BE2C (cell line): ENCODE data around the gene PRKAR1B.

ENCODE experiments used
- DNase-seq: peaks from one replicate; pipeline ENCODE4 v3.0.0-alpha.2; 2020
- H3K27me3 ChIP-seq: fragments of 250-450 bp; sonication (Bioruptor Pico); 2 replicates; pipeline ENCODE4 v1.5.1; 2020; ENCODE audit warnings: mild to moderate bottlenecking
- H3K36me3 ChIP-seq: fragments of 250-450 bp; sonication (Bioruptor Pico); 2 replicates; pipeline ENCODE4 v1.5.1; 2020; ENCODE audit warnings: mild to moderate bottlenecking
- H3K4me1 ChIP-seq: fragments of 250-450 bp; sonication (Bioruptor Pico); 2 replicates; pipeline ENCODE4 v1.5.1; 2020
- H3K4me3 ChIP-seq: 2 replicates; pipeline ENCODE4 v1.5.1; 2011; ENCODE audit warnings: low read depth, low read length
- H3K9me3 ChIP-seq: fragments of 250-450 bp; sonication (Bioruptor Pico); 2 replicates; pipeline ENCODE4 v1.5.1; 2020
- TF ChIP-seq, protein P1 (sequence below): IDR thresholded peaks from 2 replicates; pipeline ENCODE4 v1.5.1; 2012; ENCODE audit warnings: mild to moderate bottlenecking, low read depth, low read length

PRKAR1B gene

DNA sequence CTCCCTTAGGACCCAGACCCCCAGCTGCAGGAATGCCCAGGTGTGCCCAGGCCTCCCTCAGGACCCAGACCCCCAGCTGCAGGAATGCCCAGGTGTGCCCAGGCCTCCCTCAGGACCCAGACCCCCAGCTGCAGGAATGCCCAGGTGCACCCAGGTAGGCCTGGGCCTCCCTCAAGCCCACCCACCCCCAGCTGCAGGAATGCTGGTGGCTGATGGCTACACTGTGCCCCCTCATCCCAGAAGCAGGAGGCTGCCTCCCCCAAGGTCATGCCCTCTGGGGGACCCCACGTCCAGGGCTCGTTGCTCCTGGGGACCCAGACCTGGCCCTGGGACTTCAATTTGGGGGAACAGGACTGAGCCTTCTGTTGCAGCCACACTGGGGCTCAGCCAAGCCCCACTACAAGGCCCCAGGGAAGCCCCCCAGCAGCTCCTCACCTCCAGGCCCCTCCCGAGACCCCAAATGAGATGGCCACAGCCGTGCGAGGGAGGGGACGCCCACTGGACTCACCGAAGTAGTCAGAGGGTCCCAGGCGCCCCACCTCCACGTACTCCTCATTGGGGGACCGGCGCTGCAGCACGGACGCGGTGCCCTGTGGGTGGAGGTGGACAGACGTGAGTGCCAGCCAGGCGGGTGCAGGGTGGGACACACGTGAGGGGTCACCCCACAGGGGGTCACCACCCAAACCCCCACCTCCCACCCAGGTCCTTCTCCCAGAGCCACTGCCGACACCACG lies 176.0 kb downstream of the PRKAR1B start:
- no peak overlapping the region for H3K4me3 ChIP-seq
- no peaks in the 10 kb centered on the region; the same call in none of the 2 replicates for H3K9me3 ChIP-seq
- no peaks in the 10 kb centered on the region for H3K27me3 ChIP-seq
- no peaks in the 10 kb centered on the region for H3K4me1 ChIP-seq
- H3K36me3 ChIP-seq: no peaks in the 10 kb centered on the region
- no peak for DNase-seq
- TF ChIP-seq, protein P1, sequence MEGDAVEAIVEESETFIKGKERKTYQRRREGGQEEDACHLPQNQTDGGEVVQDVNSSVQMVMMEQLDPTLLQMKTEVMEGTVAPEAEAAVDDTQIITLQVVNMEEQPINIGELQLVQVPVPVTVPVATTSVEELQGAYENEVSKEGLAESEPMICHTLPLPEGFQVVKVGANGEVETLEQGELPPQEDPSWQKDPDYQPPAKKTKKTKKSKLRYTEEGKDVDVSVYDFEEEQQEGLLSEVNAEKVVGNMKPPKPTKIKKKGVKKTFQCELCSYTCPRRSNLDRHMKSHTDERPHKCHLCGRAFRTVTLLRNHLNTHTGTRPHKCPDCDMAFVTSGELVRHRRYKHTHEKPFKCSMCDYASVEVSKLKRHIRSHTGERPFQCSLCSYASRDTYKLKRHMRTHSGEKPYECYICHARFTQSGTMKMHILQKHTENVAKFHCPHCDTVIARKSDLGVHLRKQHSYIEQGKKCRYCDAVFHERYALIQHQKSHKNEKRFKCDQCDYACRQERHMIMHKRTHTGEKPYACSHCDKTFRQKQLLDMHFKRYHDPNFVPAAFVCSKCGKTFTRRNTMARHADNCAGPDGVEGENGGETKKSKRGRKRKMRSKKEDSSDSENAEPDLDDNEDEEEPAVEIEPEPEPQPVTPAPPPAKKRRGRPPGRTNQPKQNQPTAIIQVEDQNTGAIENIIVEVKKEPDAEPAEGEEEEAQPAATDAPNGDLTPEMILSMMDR: no peak

- no peak overlapping the region for H3K4me3 ChIP-seq
- TF ChIP-seq, protein P1: no peak
- H3K9me3 ChIP-seq: peaks cover 2% of the 10 kb centered on the region
Measured at GRCh38 chr7:549891-550625, 177.0 kb downstream of the PRKAR1B start.

DNA sequence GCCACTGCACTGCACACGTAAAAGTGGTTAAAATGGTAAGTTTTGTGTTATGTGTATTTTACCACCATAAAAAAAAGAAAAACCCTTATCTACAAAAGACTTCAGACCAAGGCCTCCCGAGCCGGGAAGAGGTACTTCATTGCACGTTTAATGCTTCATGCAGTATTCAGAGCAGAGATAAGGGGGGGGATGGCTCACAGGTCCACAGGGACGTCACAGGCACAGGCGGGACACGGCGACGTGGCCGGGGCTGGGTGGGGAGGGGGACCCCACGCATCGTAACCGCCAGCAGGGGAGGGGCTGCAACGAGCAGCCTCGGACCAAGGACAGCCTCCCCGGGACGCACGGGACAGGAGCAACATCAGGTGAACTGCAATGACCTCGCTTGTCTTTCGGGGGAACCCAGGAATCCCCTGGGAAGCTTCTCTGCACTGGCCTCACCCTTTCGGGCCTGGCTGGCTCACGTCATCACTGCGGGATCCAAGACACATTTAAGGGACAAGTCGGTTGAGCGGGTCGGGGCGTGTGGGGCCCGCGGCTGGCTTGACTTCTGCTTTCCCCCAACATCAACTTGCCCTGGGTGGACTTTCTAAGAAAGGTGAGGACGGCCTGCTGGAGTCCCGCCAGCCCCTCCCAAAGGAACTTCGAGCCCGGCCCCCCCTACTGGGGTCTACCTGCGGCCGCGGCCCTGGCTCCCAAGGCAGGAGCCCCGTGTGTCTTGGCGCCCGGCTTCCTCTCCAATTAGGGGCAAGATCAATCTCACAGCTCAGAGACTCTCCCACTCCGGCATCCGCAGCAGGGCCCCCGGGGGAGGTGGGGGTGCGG lies 177.8 kb downstream of the PRKAR1B start:
- no peak for DNase-seq
- H3K4me1 ChIP-seq: no peaks in the 10 kb centered on the region
- peaks cover 2% of the 10 kb centered on the region for H3K9me3 ChIP-seq
- no peaks in the 10 kb centered on the region for H3K36me3 ChIP-seq
- TF ChIP-seq, protein P1: no peak
- no peak overlapping the region for H3K4me3 ChIP-seq
- H3K27me3 ChIP-seq: no peaks in the 10 kb centered on the region

More at GRCh38 chr7:549891-550625, 177.0 kb downstream of the PRKAR1B start:
- Histone ChIP-seq H3K36me3 (no peaks in the 10 kb centered on the region), H3K27me3 (no peaks in the 10 kb centered on the region), H3K4me1 (no peaks in the 10 kb centered on the region)
- no peak for DNase-seq

- Histone ChIP-seq H3K9me3 (peaks cover 2% of the 10 kb centered on the region), H3K36me3 (no peaks in the 10 kb centered on the region), H3K4me3 (no peak overlapping the region), H3K27me3 (no peaks in the 10 kb centered on the region), H3K4me1 (no peaks in the 10 kb centered on the region)
- DNase-seq: no peak
- TF ChIP-seq, protein P1: no peak
Measured at GRCh38 chr7:548401-548800, 178.7 kb downstream of the PRKAR1B start.

- TF ChIP-seq, protein P1: no peak
- no peak for DNase-seq
- no peaks in the 10 kb centered on the region for H3K27me3 ChIP-seq
- H3K4me3 ChIP-seq: no peak overlapping the region
- no peaks in the 10 kb centered on the region for H3K4me1 ChIP-seq
- H3K9me3 ChIP-seq: peaks cover 2% of the 10 kb centered on the region
- no peaks in the 10 kb centered on the region for H3K36me3 ChIP-seq
Measured at GRCh38 chr7:545470-545869, 181.6 kb downstream of the PRKAR1B start.
